NCI-H146 (cell line): ENCODE measurements around the gene KRT8.
"Not testable (repeated sequence)": the region's sequence is repeated elsewhere in the genome, so short reads cannot be mapped to it uniquely, and the experiment has no call there.

Experiments used
- DNase-seq: peaks from one replicate; lab custom pipeline; 2025; lab: John Stamatoyannopoulos, UW

KRT8 gene

DNA sequence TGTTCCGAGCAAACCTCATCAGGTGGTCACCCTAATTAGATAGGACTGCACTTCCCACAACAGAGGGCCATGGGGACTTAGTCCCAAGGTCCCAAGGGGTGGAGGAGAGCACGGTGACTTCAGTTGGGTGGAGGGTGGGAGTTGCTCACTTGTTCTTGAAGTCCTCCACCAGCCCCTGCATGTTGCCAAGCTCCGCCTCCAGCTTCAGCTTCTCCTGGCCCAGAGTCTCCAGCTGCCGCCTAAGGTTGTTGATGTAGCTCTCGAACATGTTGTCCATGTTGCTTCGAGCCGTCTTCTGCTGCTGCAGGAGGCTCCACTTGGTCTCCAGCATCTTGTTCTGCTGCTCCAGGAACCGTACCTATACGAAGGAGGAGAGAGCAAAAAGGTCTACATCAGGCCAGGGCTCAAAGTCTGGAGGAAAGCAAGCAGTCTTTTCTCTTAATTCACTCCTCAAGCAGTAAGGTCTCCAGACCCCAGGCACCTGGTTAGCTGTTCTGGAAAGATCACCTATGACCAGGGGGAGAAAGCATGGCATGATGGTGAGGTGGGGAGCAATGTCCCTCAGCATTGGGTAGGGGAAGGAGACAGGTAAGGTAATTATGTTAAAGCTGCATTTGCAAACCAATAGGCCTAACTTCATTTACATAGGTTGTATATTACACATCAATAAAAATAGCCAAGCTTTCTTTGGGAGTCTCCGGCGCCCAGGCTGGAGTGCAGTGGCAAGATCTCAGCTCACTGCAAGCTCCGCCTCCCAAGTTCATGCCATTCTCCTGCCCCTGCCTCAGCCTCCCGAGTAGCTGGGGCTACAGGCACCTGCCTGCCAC, 2.9 kb downstream of the KRT8 start:
- DNase-seq, result no peak

GRCh38 chr12:52900896-52901714, 3.8 kb downstream of the KRT8 start:
- DNase-seq, result no peak

DNA sequence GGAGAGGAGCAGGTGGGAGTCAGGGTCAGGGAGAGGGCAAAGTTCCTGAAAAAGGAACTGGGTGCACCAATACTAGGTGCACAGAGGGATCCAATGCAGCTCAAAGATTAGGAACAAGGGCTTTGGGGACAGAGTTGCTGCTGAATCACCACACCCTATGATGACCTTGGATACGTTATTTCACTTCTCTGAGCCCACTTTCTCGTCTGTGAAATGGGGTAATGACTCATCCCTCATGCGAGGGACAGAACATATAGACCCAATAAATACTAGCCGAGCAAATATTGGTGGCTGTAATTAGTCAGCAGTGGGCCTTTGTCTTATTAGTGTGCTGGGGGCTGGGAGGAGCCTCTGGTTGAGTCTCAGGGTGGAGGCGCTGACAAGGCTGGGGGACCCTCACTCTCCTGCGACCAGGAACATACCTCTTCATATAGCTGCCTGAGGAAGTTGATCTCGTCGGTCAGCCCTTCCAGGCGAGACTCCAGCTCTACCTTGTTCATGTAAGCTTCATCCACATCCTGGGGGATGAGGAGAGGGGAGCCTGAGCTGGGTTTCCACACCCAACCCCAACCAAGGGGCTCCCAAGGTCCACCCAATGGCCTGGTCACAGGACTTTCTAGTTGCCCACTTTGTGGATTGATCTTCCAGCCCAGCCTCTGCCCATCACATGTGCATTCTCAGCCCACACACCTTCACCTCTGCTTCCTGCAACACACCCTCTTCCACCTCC, 4.5 kb downstream of the KRT8 start:
- DNase-seq, result no peak

GRCh38 chr12:52899338-52900035, 5.4 kb downstream of the KRT8 start:
- no peak for DNase-seq

GRCh38 chr12:52896190-52897100, 8.4 kb downstream of the KRT8 start:
- DNase-seq, result no peak

- peak; percentile 66 for DNase-seq
These were observed 9.1 kb downstream of the KRT8 start for GRCh38 chr12:52895726-52896189.

DNA sequence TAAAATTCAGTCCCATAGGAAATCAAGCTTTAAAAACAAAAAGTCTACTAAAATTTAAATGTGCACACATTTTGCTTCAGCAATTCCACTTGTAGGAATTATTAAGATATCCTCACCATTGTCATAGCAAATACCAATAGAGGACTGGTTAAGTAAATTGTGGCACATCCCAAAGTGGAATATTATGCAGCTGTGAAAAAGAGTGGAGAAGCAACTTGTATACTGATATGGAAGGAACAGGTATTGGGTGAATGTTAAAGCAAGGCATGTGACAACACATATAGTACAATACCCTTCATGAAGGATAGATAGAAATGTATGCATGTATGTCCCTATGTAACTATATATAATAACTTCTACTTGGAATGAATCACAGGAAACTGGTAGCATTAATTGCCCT, 11.9 kb downstream of the KRT8 start:
- DNase-seq, result no peak

DNA sequence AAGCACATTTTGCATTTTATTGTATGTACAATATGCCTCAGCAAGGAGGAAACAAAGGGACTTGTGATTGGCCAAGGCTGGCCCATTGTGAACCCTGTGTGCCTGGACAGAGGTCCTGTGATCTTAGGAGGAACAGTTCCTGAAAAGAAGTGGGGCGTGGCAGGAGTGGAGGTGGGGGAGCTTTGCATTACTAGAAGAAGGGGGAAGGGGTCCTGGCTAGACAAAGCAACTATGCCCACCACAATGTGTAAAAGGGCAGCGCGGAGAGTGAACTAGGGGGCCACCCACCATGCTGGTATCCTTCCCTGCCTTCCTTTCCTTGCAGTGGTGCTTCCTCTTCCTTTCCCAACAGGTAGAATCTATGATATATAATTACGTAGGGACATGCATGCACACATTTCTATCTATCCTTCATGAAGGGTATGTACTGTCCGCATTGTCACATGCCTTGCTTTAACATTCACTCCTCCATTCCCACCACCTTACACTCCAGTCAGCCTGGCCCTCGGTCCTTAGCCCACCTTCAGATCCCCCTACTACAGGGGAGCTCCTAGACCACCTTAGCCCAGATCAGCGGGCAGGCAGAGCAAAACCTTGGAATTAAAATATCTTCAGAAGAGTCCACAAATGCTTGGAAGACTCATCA, 12.5 kb downstream of the KRT8 start:
- DNase-seq, result no peak

DNA sequence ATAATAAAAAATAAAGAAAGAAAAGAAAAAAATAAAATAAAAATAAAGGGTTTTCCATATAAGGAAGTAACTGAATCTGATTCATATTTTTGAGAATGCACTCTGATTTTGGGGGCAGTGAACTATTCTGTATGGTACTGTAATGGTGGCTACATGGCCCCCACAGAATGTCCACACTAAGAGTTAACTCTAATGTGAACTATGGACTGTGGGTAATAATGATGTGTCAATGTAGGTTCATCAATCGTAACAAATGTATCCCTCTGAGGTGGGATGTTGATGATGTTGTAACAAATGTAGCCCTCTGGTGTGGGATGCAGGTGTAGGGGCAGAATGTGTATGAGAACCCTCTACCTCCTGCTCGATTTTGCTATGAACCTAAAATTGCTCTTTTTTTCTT, 13.8 kb downstream of the KRT8 start:
- DNase-seq, result no peak

- DNase-seq, result no peak
These were observed 14.5 kb downstream of the KRT8 start for GRCh38 chr12:52890417-52890816.

- peak; percentile 73 for DNase-seq
These were observed 20.2 kb downstream of the KRT8 start for GRCh38 chr12:52884526-52885293.

DNA sequence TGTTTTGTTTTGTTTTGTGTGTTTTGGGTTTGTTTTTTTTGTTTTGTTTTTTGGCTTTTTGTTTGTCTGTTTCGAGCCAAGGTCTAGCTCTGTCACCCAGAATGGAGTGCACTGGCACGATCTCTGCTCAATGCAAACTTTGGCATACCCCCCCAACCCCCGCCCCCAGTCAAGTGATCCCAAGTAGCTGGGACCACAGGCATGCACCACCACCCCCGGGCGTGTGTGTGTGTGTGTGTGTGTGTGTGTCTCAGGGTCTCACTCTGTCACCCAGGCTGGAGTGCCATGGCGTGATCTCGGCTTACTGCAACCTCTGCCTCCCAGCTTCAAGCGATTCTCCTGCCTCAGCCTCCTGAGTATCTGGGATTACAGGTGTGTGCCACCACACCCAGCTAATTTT, 24.4 kb downstream of the KRT8 start:
- DNase-seq, result not testable (repeated sequence)

DNA sequence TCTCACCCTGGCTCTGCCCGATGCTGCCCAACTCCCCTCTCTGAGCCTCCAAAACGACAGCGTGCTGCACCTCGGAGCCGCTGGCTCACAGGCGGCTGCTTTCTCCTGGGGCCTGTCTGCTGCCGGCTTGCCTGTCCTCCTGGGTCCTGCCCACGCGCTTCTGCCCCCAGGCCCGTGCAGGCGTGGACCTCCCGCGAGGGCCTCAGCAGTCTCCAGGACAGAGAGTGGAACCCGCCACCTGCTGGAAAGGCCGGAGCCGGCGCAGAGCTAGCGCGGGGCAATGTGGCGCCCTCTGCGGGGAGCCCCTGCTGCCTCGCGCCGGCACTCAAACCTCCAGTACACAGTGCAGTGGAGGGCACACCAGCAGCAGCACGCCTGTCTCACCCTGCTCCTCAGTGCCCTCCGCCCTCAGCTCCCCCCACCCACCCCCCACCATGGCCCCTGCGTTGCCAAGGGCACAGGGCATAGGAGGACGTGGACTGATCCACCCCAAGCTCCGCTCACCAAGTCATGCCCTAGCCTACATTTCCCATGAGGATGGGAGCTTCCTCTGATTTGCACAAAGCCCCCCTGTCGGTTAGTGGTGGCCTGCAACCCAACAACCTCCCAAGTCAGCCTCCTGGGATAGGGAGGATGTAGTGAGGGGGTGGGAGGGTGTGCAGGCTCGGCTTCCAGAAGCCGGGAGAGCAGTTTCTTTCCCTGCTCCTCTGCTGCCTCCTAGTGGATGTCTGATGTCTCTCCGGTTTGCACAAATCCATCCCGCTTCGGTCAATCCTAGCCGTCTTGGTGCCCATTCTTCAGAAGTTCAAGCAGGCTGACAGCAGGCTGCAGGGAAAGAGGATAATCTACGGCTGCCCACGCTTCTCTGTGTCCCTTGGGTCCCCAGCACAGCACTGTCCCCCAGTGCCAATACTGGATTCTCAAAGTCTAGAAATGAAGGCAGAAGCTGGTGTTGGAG, 25.2 kb downstream of the KRT8 start:
- DNase-seq, result peak; percentile 94

GRCh38 chr12:52878507-52879393, 26.1 kb downstream of the KRT8 start:
- no peak for DNase-seq

GRCh38 chr12:52877242-52877641, 27.6 kb downstream of the KRT8 start:
- no peak for DNase-seq

GRCh38 chr12:52876372-52876771, 28.5 kb downstream of the KRT8 start:
- DNase-seq, result no peak
